Osteoblast (primary cell): Measurements from ENCODE around the gene PLP2. TPM values are rescaled to one million over a fixed set of nuclear protein-coding genes. Genes with fewer than 3 reads are reported as not detected.
A peak's percentile ranks its signal among the peaks of the same experiment; 100 is the strongest.

Source experiments
- DNase-seq: peaks from one replicate; pipeline ENCODE4 v3.0.0; 2011; ENCODE audit warnings: low spot score, mixed read lengths; ENCODE audit not compliant: insufficient read length; ENCODE audit errors: missing footprints
- H2AFZ ChIP-seq: 2 replicates; pipeline ENCODE4 v1.6.0; 2011; ENCODE audit warnings: mild to moderate bottlenecking, low read length
- H3K27ac ChIP-seq: 2 replicates; pipeline ENCODE4 v1.5.1; 2011; ENCODE audit warnings: mild to moderate bottlenecking, low read depth, low read length, moderate library complexity
- H3K27me3 ChIP-seq: 2 replicates; pipeline ENCODE4 v1.6.0; 2012; ENCODE audit warnings: mild to moderate bottlenecking, control low read depth, inconsistent platforms, low read length, moderate library complexity; ENCODE audit not compliant: insufficient read depth
- H3K36me3 ChIP-seq: 2 replicates; pipeline ENCODE4 v1.5.1; 2011; ENCODE audit warnings: mild to moderate bottlenecking, low read length, control low read depth, moderate library complexity; ENCODE audit not compliant: insufficient read depth
- H3K4me1 ChIP-seq: 2 replicates; pipeline ENCODE4 v1.5.1; 2011; ENCODE audit warnings: mild to moderate bottlenecking, low read length, control low read depth, moderate library complexity; ENCODE audit not compliant: insufficient read depth
- H3K4me2 ChIP-seq: 2 replicates; pipeline ENCODE4 v1.6.0; 2011; ENCODE audit warnings: mild to moderate bottlenecking, low read length; ENCODE audit not compliant: insufficient read depth
- H3K4me3 ChIP-seq: fragments of 200-600 bp; sonication (generic); 3 replicates; pipeline ENCODE4 v1.5.1; 2012; ENCODE audit warnings: mild to moderate bottlenecking, low read length, inconsistent platforms; ENCODE audit not compliant: insufficient read depth
- H3K79me2 ChIP-seq: 2 replicates; pipeline ENCODE4 v1.6.0; 2012; ENCODE audit warnings: mild to moderate bottlenecking, low read length, control low read depth, inconsistent platforms; ENCODE audit not compliant: insufficient read depth
- H3K9me3 ChIP-seq: 2 replicates; pipeline ENCODE4 v1.5.1; 2011; ENCODE audit warnings: low read depth, low read length, control low read depth
- H4K20me1 ChIP-seq: 2 replicates; pipeline ENCODE4 v1.6.0; 2012; ENCODE audit warnings: mild to moderate bottlenecking, low read length, control low read depth; ENCODE audit not compliant: insufficient read depth
- CTCF ChIP-seq: IDR thresholded peaks from 2 replicates; pipeline ENCODE4 v1.5.1; 2011; ENCODE audit warnings: mild to moderate bottlenecking, low read depth, low read length, moderate library complexity; ENCODE audit errors: extremely low read depth
- total RNA-seq: library from RNA; depleted of rRNA; stranded (reverse); fragments of >200 nt; gene quantifications from 2 replicates; pipeline ENCODE4 v1.2.3, GENCODE V29; 2012

The PLP2 gene
- total RNA-seq, 1 donor = 21.0 TPM

GRCh38 chrX:49198540-49199314, 27.0 kb downstream of the PLP2 start:
- Histone ChIP-seq H3K4me1 (no peaks in the 10 kb centered on the region), H3K27ac (no peak overlapping the region), H3K4me2 (no peak overlapping the region), H3K4me3 (no peak overlapping the region), H3K79me2 (no peaks in the 10 kb centered on the region), H3K27me3 (peaks cover 4% of the 10 kb centered on the region), H3K9me3 (no peaks in the 10 kb centered on the region), H4K20me1 (no peaks in the 10 kb centered on the region), H2AFZ (no peak overlapping the region), H3K36me3 (no peaks in the 10 kb centered on the region)
- TF ChIP-seq CTCF = no peak
- peak; percentile 60 for DNase-seq

- H3K27ac ChIP-seq = no peak overlapping the region
- no peak overlapping the region for H2AFZ ChIP-seq
- TF ChIP-seq CTCF = no peak
- H3K27me3 ChIP-seq = peaks cover 4% of the 10 kb centered on the region
- no peak overlapping the region for H3K4me2 ChIP-seq
- no peaks in the 10 kb centered on the region for H4K20me1 ChIP-seq
- no peaks in the 10 kb centered on the region for H3K4me1 ChIP-seq
- H3K79me2 ChIP-seq = no peaks in the 10 kb centered on the region
- no peaks in the 10 kb centered on the region for H3K9me3 ChIP-seq
- H3K36me3 ChIP-seq = no peaks in the 10 kb centered on the region
- H3K4me3 ChIP-seq = no peak overlapping the region
- DNase-seq = peak; percentile 58
Measured at GRCh38 chrX:49199315-49199595, 27.6 kb downstream of the PLP2 start.

GRCh38 chrX:49199906-49200771, 28.4 kb downstream of the PLP2 start, which contains the start of gene SYP:
Gene SYP (minus strand): TSS chrX:49200193. CDS start chrX:49200186, 7 bp downstream.
- peaks cover 4% of the 10 kb centered on the region for H3K27me3 ChIP-seq
- peak within 1 kb of the TSS; percentile 60 for H3K4me3 ChIP-seq
- H3K4me1 ChIP-seq = no peaks in the 10 kb centered on the region
- no peak for TF ChIP-seq CTCF
- H3K9me3 ChIP-seq = no peaks in the 10 kb centered on the region
- H3K79me2 ChIP-seq = no peaks in the 10 kb centered on the region
- no peak within 1 kb of the TSS for H3K27ac ChIP-seq
- no peaks in the 10 kb centered on the region for H3K36me3 ChIP-seq
- DNase-seq = peak; percentile 98
- peak within 1 kb of the TSS; percentile 90 for H2AFZ ChIP-seq
- peak within 1 kb of the TSS; percentile 82 for H3K4me2 ChIP-seq
- H4K20me1 ChIP-seq = no peaks in the 10 kb centered on the region

- H3K36me3 ChIP-seq = no peaks in the 10 kb centered on the region
- no peaks in the 10 kb centered on the region for H4K20me1 ChIP-seq
- H3K79me2 ChIP-seq = no peaks in the 10 kb centered on the region
- no peak for TF ChIP-seq CTCF
- peak; percentile 41 for DNase-seq
- H3K4me1 ChIP-seq = no peaks in the 10 kb centered on the region
- H2AFZ ChIP-seq = no peak overlapping the region
- no peaks in the 10 kb centered on the region for H3K9me3 ChIP-seq
- H3K4me2 ChIP-seq = no peak overlapping the region
- H3K4me3 ChIP-seq = no peak overlapping the region
- H3K27me3 ChIP-seq = peaks cover 4% of the 10 kb centered on the region
- H3K27ac ChIP-seq = no peak overlapping the region
Measured at GRCh38 chrX:49202022-49202421, 30.3 kb downstream of the PLP2 start.
